HepG2 (cell line): ENCODE measurements around the gene CCNA2. TPM values are rescaled to one million over a fixed set of nuclear protein-coding genes. Genes with fewer than 3 reads are reported as not detected.

Source experiments
- CBX2 ChIP-seq, 2 experiments: fragments of 200-600 bp in 1 of 2; sonication (generic); formaldehyde crosslinking in 1 of 2; IDR thresholded peaks; 2 replicates each; pipeline versions ENCODE4 v1.7.0 to v1.8.1; 2018 to 2022; ENCODE audit warnings: low read depth in 2 of 2, low read length in 1 of 2, mild to moderate bottlenecking in 1 of 2, missing genetic modification reagents in 1 of 2
- CEBPB ChIP-seq: IDR thresholded peaks from 2 replicates; pipeline ENCODE4 v1.6.1; 2011; ENCODE audit warnings: low read depth, low read length, improper control_type of control experiment, borderline replicate concordance
- GLMP ChIP-seq: sonication (generic); formaldehyde crosslinking; IDR thresholded peaks from 2 replicates; pipeline ENCODE4 v1.9.0; 2021; ENCODE audit warnings: missing genetic modification reagents, mild to moderate bottlenecking, borderline replicate concordance
- KDM1A ChIP-seq: IDR thresholded peaks from 2 replicates; pipeline ENCODE4 v1.6.1; 2016; ENCODE audit warnings: missing compliant biosample characterization
- REPIN1 ChIP-seq: sonication (generic); formaldehyde crosslinking; IDR thresholded peaks from 2 replicates; pipeline ENCODE4 v1.8.0; 2022; ENCODE audit warnings: missing genetic modification reagents, low read depth, mild to moderate bottlenecking, borderline replicate concordance
- SKI ChIP-seq: fragments of 450-650 bp; IDR thresholded peaks from one replicate; pipeline ENCODE4 v1.6.1; 2018; ENCODE audit warnings: mild to moderate bottlenecking; ENCODE audit not compliant: partially characterized antibody
- STAT5B ChIP-seq: sonication (generic); formaldehyde crosslinking; IDR thresholded peaks from 2 replicates; pipeline ENCODE4 v1.4.0; 2020; ENCODE audit warnings: missing genetic modification reagents
- ZBTB10 ChIP-seq: sonication (generic); formaldehyde crosslinking; IDR thresholded peaks from 2 replicates; pipeline ENCODE4 v1.4.0; 2020; ENCODE audit warnings: missing genetic modification reagents, borderline replicate concordance
- ZBTB39 ChIP-seq: sonication (generic); formaldehyde crosslinking; IDR thresholded peaks from 2 replicates; pipeline ENCODE4 v1.5.0; 2020; ENCODE audit warnings: missing genetic modification reagents
- ZNF256 ChIP-seq: sonication (generic); formaldehyde crosslinking; conservative IDR thresholded peaks from 2 replicates; pipeline ENCODE4 v1.4.0; 2020; ENCODE audit warnings: missing genetic modification reagents
- ZNF318 ChIP-seq: sonication (generic); formaldehyde crosslinking; IDR thresholded peaks from 2 replicates; pipeline ENCODE4 v1.4.0; 2020; ENCODE audit warnings: mild to moderate bottlenecking, missing genetic modification reagents
- ZNF333 ChIP-seq: sonication (generic); formaldehyde crosslinking; IDR thresholded peaks from 2 replicates; pipeline ENCODE4 v1.4.0; 2020; ENCODE audit warnings: mild to moderate bottlenecking, missing genetic modification reagents, borderline replicate concordance
- ZNF780A ChIP-seq: sonication (generic); formaldehyde crosslinking; IDR thresholded peaks from 2 replicates; pipeline ENCODE4 v1.8.0; 2022; ENCODE audit warnings: mild to moderate bottlenecking, missing genetic modification reagents, moderate library complexity
- ZNF891 ChIP-seq: sonication (generic); formaldehyde crosslinking; IDR thresholded peaks from 2 replicates; pipeline ENCODE4 v1.5.0; 2020; ENCODE audit warnings: mild to moderate bottlenecking, missing genetic modification reagents
- polyA plus RNA-seq, 8 experiments: library from polyadenylated mRNA; depleted of rRNA in 3 of 8; stranded (reverse) in 7 of 8; unstranded in 1 of 8; fragments of >200 nt; fragmentation: Illumina TruSeq in 4 of 8; extraction: Trizol in 4 of 8; gene quantifications; 2 replicates each; pipeline versions ENCODE4 v1.2.1 to v1.2.3, GENCODE V29; 2011 to 2016; ENCODE audit warnings: low read depth in 4 of 8, missing spikeins in 1 of 8, mixed read lengths in 1 of 8; ENCODE audit not compliant: insufficient read depth in 1 of 8
- total RNA-seq, 5 experiments: library from RNA; depleted of rRNA; stranded (reverse); fragments of >200 nt; fragmentation: Illumina TruSeq; extraction: Trizol; gene quantifications; 2 replicates each; pipeline ENCODE4 v1.2.3, GENCODE V29; 2016; ENCODE audit warnings: low read depth in 1 of 5

The CCNA2 gene
- total and polyA plus RNA-seq, 2 of the 13 experiments (the other 11 are each of a cell fraction or from before 2014, with no cell fraction given), result 31.3 to 105 TPM

GRCh38 chr4:121823505-121824170, at the start of gene CCNA2 (continued):
- TF ChIP-seq ZNF318 (CRISPR knock-in tag) (no peak), ZBTB10 (CRISPR knock-in tag) (no peak), REPIN1 (CRISPR knock-in tag) (no peak), CEBPB (peak; percentile 62; the same call in 1 of the 2 replicates), GLMP (CRISPR knock-in tag) (no peak), ZNF256 (0 out of 2 replicates have a peak, but pooled peaks have one; percentile 47), SKI (no peak), ZNF780A (CRISPR knock-in tag) (no peak), ZBTB39 (CRISPR knock-in tag) (no peak), KDM1A (CRISPR knock-in tag) (no peak), ZNF891 (CRISPR knock-in tag) (peak; percentile 50; the same call in 1 of the 2 replicates), ZNF333 (CRISPR knock-in tag) (no peak), STAT5B (CRISPR knock-in tag) (no peak), CBX2 (IDR thresholded peaks at IDR 0.05; ENCODE audit: low read depth, low read length) (no peak), CBX2 (CRISPR knock-in tag; IDR thresholded peaks at IDR 0.05; ENCODE audit: low read depth) (no peak)
